Measurements from ENCODE around the gene RHBDF2. TPM values are rescaled to one million over a fixed set of nuclear protein-coding genes. Genes with fewer than 3 reads are reported as not detected.

The RHBDF2 gene
- total RNA-seq, 1 experiment from 2014 or later: 52.3 TPM

GRCh38 chr17:76487451-76488192 is 13.6 kb downstream of the RHBDF2 start:
- Histone ChIP-seq H3K4me3 (ENCODE audit: low read length) (no peak overlapping the region), H4K20me1 (ENCODE audit: low read length) (no peaks in the 10 kb centered on the region), H3K9me3 (ENCODE audit: low read length) (no peaks in the 10 kb centered on the region), H3F3A (ENCODE audit: low read length, unreplicated experiment) (no peaks in the 10 kb centered on the region), H3K4me1 (ENCODE audit: insufficient read depth, low read length) (peaks cover 5% of the 10 kb centered on the region), H3K9me2 (replicated peaks; ENCODE audit: low read length) (no peaks in the 10 kb centered on the region), H3K27me3 (ENCODE audit: low read length) (no peaks in the 10 kb centered on the region), H3K4me2 (ENCODE audit: low read length) (no peak overlapping the region), H2AFZ (ENCODE audit: low read length) (no peak overlapping the region), H3K79me2 (ENCODE audit: low read length) (no peaks in the 10 kb centered on the region), H3K27ac (ENCODE audit: low read length) (no peak overlapping the region), H3K9ac (ENCODE audit: low read length) (no peak overlapping the region), H3K36me3 (ENCODE audit: low read depth, low read length) (peaks cover 4% of the 10 kb centered on the region; the same call in 1 of the 2 replicates)
- intact Hi-C loops (cut with micrococcal nuclease): no loop called here
- POLR2A ChIA-PET (ENCODE audit: unreplicated experiment): no interaction called here
- ATAC-seq (no peak), DNase-seq (no peak)
- BruUV-seq (replicated peaks): no TSS peak
- CTCF ChIA-PET: no interaction called here
- TF ChIP-seq EZH2 (IDR thresholded peaks at IDR 0.05; ENCODE audit: low read length, unreplicated experiment): no peak
- no peak for TF ChIP-seq CTCF (conservative IDR thresholded peaks at IDR 0.05; ENCODE audit: low read depth, low read length)
- TF ChIP-seq EZH2phosphoT487 (IDR thresholded peaks at IDR 0.05; ENCODE audit: borderline replicate concordance, low read length): no peak

GRCh38 chr17:76485569-76485968 is 15.7 kb downstream of the RHBDF2 start:
- POLR2A ChIA-PET (ENCODE audit: unreplicated experiment): no interaction called here
- ATAC-seq: no peak
- H3K4me2 ChIP-seq (ENCODE audit: low read length): no peak overlapping the region

More at GRCh38 chr17:76485569-76485968, 15.7 kb downstream of the RHBDF2 start:
- peaks cover 4% of the 10 kb centered on the region; the same call in 1 of the 2 replicates for H3K36me3 ChIP-seq (ENCODE audit: low read depth, low read length)
- H3K9me2 ChIP-seq (replicated peaks; ENCODE audit: low read length): no peaks in the 10 kb centered on the region
- DNase-seq: no peak
- peaks cover 5% of the 10 kb centered on the region for H3K4me1 ChIP-seq (ENCODE audit: insufficient read depth, low read length)
- BruUV-seq (replicated peaks): no TSS peak
- H3K9me3 ChIP-seq (ENCODE audit: low read length): no peaks in the 10 kb centered on the region
- H2AFZ ChIP-seq (ENCODE audit: low read length): no peak overlapping the region
- TF ChIP-seq CTCF (conservative IDR thresholded peaks at IDR 0.05; ENCODE audit: low read depth, low read length): no peak
- no peak for TF ChIP-seq EZH2 (IDR thresholded peaks at IDR 0.05; ENCODE audit: low read length, unreplicated experiment)
- TF ChIP-seq EZH2phosphoT487 (IDR thresholded peaks at IDR 0.05; ENCODE audit: borderline replicate concordance, low read length): no peak
- no peaks in the 10 kb centered on the region for H3F3A ChIP-seq (ENCODE audit: low read length, unreplicated experiment)
- no peaks in the 10 kb centered on the region for H3K79me2 ChIP-seq (ENCODE audit: low read length)
- H4K20me1 ChIP-seq (ENCODE audit: low read length): no peaks in the 10 kb centered on the region
- intact Hi-C loops (cut with micrococcal nuclease): no loop called here
- no peak overlapping the region for H3K4me3 ChIP-seq (ENCODE audit: low read length)
- H3K9ac ChIP-seq (ENCODE audit: low read length): no peak overlapping the region
- no peaks in the 10 kb centered on the region for H3K27me3 ChIP-seq (ENCODE audit: low read length)
- CTCF ChIA-PET: no interaction called here
- no peak overlapping the region for H3K27ac ChIP-seq (ENCODE audit: low read length)
